WI38 (cell line): ENCODE data around the gene MRPS2.
"Not testable (repeated sequence)": the region's sequence is repeated elsewhere in the genome, so short reads cannot be mapped to it uniquely, and the experiment has no call there.

Experiments used
- H3K4me3 ChIP-seq: 2 replicates; pipeline ENCODE4 v1.5.1; 2011; ENCODE audit warnings: low read depth, mild to moderate bottlenecking, control low read depth, low read length
- CTCF ChIP-seq: IDR thresholded peaks from 2 replicates; pipeline ENCODE4 v1.5.1; 2012; ENCODE audit warnings: low read depth, mild to moderate bottlenecking, control low read depth, low read length

The MRPS2 gene

GRCh38 chr9:135526089-135526729 lies 25.7 kb downstream of the MRPS2 start:
- no peak overlapping the region for H3K4me3 ChIP-seq
- no peak for TF ChIP-seq CTCF

DNA sequence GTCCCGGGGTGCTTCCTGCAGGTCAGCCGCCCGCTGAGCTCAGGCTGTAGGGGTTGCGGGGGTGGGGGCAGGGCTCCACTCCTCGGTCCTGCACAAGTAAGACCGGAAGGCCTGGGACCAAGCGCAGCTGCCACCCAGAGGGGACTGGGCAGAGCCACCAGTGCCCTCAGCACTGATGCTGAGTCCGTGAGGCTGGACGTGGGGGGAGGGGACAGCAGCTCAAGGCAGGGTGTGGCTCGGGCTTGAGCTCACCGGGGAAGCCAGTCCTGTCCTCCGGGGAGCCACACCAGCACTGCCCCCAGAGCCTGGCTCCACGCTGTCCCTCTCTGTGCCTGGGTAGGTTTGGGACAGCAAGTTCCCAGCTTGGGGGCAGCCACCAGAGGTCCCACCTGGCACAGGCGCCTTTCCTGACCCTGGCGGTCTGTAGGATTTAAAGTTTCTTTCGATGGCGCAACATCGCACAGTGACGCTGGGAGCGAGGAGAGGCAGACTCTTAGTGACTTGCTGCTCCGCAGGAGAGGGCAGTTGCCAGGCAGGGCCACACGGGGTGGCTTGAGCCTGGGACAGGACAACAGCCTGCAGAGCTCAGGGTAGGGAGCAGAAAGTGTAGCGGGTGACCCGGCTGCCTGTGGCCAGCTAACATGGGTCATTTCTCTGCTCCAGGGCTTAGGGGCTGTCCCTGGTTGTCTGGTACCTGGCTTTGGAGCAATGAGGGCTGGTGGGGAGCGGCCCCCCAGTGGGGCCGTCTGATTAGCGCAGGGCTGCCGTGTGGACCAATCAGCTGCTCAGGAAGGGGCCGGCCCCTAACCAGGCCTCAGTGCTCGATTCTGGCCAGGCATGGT lies 26.5 kb downstream of the MRPS2 start:
- H3K4me3 ChIP-seq: no peak overlapping the region
- TF ChIP-seq CTCF: no peak

- H3K4me3 ChIP-seq: not testable (repeated sequence)
Measured at GRCh38 chr9:135528842-135529435, 28.5 kb downstream of the MRPS2 start.

- no peak overlapping the region for H3K4me3 ChIP-seq
- no peak for TF ChIP-seq CTCF
Measured at GRCh38 chr9:135530146-135530545, 29.7 kb downstream of the MRPS2 start.

- no peak for TF ChIP-seq CTCF
- H3K4me3 ChIP-seq: no peak overlapping the region
Measured at GRCh38 chr9:135531096-135531495, 30.6 kb downstream of the MRPS2 start.

DNA sequence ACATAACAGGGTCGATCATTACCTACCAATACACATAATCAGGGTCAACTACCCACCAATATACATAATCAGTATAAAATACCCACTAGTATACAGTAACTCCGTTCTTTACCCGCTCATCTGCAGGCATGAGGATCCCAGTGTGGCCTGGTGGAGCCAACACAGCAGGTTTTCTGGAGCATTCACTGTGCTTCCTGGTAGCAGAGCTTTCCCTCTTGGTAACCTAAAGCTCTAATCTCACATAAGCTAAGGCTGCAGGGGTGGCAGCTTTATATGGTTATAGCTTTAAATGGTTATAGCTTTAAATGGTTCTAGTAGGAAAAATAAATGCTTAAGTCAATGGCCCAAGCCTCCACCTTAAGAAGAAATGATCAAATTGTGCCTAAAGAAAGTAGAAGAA lies 32.6 kb downstream of the MRPS2 start:
- no peak overlapping the region for H3K4me3 ChIP-seq
- no peak for TF ChIP-seq CTCF

GRCh38 chr9:135533674-135534073 lies 33.2 kb downstream of the MRPS2 start:
- no peak for TF ChIP-seq CTCF
- H3K4me3 ChIP-seq: no peak overlapping the region

- not testable (repeated sequence) for H3K4me3 ChIP-seq
Measured at GRCh38 chr9:135534192-135534711, 33.8 kb downstream of the MRPS2 start.

DNA sequence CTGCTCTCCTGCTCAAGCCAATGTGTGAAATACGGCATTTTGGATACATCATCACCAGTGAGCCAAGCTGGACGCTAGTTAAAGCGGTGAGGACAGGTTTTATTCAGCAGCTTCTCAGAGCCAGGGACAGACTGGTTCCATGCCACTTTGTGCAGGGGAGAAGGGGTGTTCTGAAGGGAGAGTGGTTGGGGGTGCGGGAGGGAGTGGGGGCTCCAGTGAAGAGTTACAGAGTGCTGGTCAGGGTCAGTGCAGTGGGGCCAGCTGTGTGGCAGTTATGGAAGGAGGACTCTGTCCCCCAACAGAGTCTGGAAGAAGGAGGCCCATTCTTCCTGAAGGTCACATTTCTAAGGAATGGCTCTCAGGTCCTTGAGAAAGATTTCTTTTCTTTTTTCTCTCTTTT lies 34.3 kb downstream of the MRPS2 start:
- not testable (repeated sequence) for H3K4me3 ChIP-seq

- H3K4me3 ChIP-seq: not testable (repeated sequence)
Measured at GRCh38 chr9:135535631-135536030, 35.1 kb downstream of the MRPS2 start.
